ENCODE results near the gene EPN1.

The EPN1 gene

GRCh38 chr19:55683449-55684261 lies 8.6 kb downstream of the EPN1 start:
- H3K4me3 ChIP-seq (ENCODE audit: low read length): no peak overlapping the region
- H3K27me3 ChIP-seq (ENCODE audit: control insufficient read depth, low read length): no peaks in the 10 kb centered on the region
- H3K79me2 ChIP-seq (ENCODE audit: control insufficient read depth, low read length): peaks cover 93% of the 10 kb centered on the region
- TF ChIP-seq EZH2phosphoT487 (IDR thresholded peaks at IDR 0.05; ENCODE audit: borderline replicate concordance, low read length) (no peak), CTCF (IDR thresholded peaks at IDR 0.05; ENCODE audit: low read depth, low read length, poor library complexity, severe bottlenecking) (no peak)
- peaks cover 9% of the 10 kb centered on the region; the same call in 1 of the 2 replicates for H4K20me1 ChIP-seq (ENCODE audit: control insufficient read depth, insufficient read depth, low read depth, low read length)
- peaks cover 91% of the 10 kb centered on the region for H3K36me3 ChIP-seq (ENCODE audit: control insufficient read depth, low read length)
- H3K9me3 ChIP-seq (ENCODE audit: control insufficient read depth, insufficient read depth, low read length): no peaks in the 10 kb centered on the region
- no peak overlapping the region for H3K27ac ChIP-seq (ENCODE audit: low read depth, low read length)
- H3K4me2 ChIP-seq (ENCODE audit: low read length): no peak overlapping the region
- no peaks in the 10 kb centered on the region for H3F3A ChIP-seq (ENCODE audit: control insufficient read depth, insufficient read depth)
- H3K4me1 ChIP-seq (ENCODE audit: control insufficient read depth, low read length): peaks cover 13% of the 10 kb centered on the region
- H3K9me2 ChIP-seq (replicated peaks; ENCODE audit: control insufficient read depth, low read length): no peaks in the 10 kb centered on the region

- H3K4me1 ChIP-seq (ENCODE audit: control insufficient read depth, low read length): no peaks in the 10 kb centered on the region; the same call in 1 of the 2 replicates
- H3K9me2 ChIP-seq (replicated peaks; ENCODE audit: control insufficient read depth, low read length): no peaks in the 10 kb centered on the region
- H3K36me3 ChIP-seq (ENCODE audit: control insufficient read depth, low read length): peaks cover 91% of the 10 kb centered on the region
- H3K27ac ChIP-seq (ENCODE audit: low read depth, low read length): no peak overlapping the region
- no peaks in the 10 kb centered on the region for H3K27me3 ChIP-seq (ENCODE audit: control insufficient read depth, low read length)
- H4K20me1 ChIP-seq (ENCODE audit: control insufficient read depth, insufficient read depth, low read depth, low read length): 0 out of 2 replicates have a peak, but pooled peaks cover 5% of the 10 kb centered on the region
- H3K79me2 ChIP-seq (ENCODE audit: control insufficient read depth, low read length): peaks cover 79% of the 10 kb centered on the region
- TF ChIP-seq EZH2phosphoT487 (IDR thresholded peaks at IDR 0.05; ENCODE audit: borderline replicate concordance, low read length) (no peak), CTCF (IDR thresholded peaks at IDR 0.05; ENCODE audit: low read depth, low read length, poor library complexity, severe bottlenecking) (no peak)
- no peaks in the 10 kb centered on the region for H3K9me3 ChIP-seq (ENCODE audit: control insufficient read depth, insufficient read depth, low read length)
- H3F3A ChIP-seq (ENCODE audit: control insufficient read depth, insufficient read depth): no peaks in the 10 kb centered on the region
- no peak overlapping the region for H3K4me2 ChIP-seq (ENCODE audit: low read length)
- H3K4me3 ChIP-seq (ENCODE audit: low read length): no peak overlapping the region
Measured at GRCh38 chr19:55684946-55685681, 10.1 kb downstream of the EPN1 start.

- no peak overlapping the region for H3K27ac ChIP-seq (ENCODE audit: low read depth, low read length)
- no peaks in the 10 kb centered on the region for H3K27me3 ChIP-seq (ENCODE audit: control insufficient read depth, low read length)
- 0 out of 2 replicates have a peak, but pooled peaks cover 5% of the 10 kb centered on the region for H4K20me1 ChIP-seq (ENCODE audit: control insufficient read depth, insufficient read depth, low read depth, low read length)
- no peaks in the 10 kb centered on the region for H3K9me3 ChIP-seq (ENCODE audit: control insufficient read depth, insufficient read depth, low read length)
- H3K9me2 ChIP-seq (replicated peaks; ENCODE audit: control insufficient read depth, low read length): no peaks in the 10 kb centered on the region
- no peak overlapping the region for H3K4me2 ChIP-seq (ENCODE audit: low read length)
- no peak for TF ChIP-seq EZH2phosphoT487 (IDR thresholded peaks at IDR 0.05; ENCODE audit: borderline replicate concordance, low read length)
- no peak for TF ChIP-seq CTCF (IDR thresholded peaks at IDR 0.05; ENCODE audit: low read depth, low read length, poor library complexity, severe bottlenecking)
- peaks cover 91% of the 10 kb centered on the region for H3K36me3 ChIP-seq (ENCODE audit: control insufficient read depth, low read length)
- no peaks in the 10 kb centered on the region for H3F3A ChIP-seq (ENCODE audit: control insufficient read depth, insufficient read depth)
- no peak overlapping the region for H3K4me3 ChIP-seq (ENCODE audit: low read length)
- no peaks in the 10 kb centered on the region for H3K4me1 ChIP-seq (ENCODE audit: control insufficient read depth, low read length)
- H3K79me2 ChIP-seq (ENCODE audit: control insufficient read depth, low read length): peaks cover 72% of the 10 kb centered on the region
Measured at GRCh38 chr19:55685776-55686175, 10.8 kb downstream of the EPN1 start.

All from DOHH2 (cell line).